Activated T-cell treated with anti-CD3 and anti-CD28 coated beads, Interleukin-2, amount 50 U/mL, for 1 hour (primary cell): ENCODE results near the gene BOLA1.
"Not testable (repeated sequence)": the region's sequence is repeated elsewhere in the genome, so short reads cannot be mapped to it uniquely, and the experiment has no call there.

ENCODE experiments used
- DNase-seq: peaks from one replicate; pipeline ENCODE4 v3.0.0-alpha.2; 2020

Gene BOLA1

GRCh38 chr1:149932474-149932873, 33.1 kb downstream of the BOLA1 start:
- DNase-seq = no peak

- DNase-seq = no peak
These were observed 33.8 kb downstream of the BOLA1 start for GRCh38 chr1:149933208-149933607.

DNA sequence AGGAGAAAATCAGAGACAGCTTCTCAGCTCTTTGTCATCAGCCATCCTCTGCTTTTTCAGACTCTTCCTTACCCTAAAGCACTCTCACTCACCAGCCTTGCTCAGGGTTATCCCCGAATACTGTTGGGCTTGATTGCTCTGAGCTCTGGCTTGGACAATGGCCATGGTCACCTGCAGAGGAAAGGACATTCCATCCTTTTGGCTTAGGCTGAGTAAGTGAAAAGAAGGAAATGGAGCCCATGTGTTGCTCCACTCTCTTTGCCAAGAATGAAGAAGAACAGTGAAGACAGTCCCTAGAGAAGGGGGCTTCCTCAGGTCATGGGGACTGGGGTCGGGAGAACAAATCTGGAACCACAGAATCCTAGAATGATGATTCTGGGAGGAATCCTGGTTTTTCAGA, 35.0 kb downstream of the BOLA1 start:
- DNase-seq = no peak

DNA sequence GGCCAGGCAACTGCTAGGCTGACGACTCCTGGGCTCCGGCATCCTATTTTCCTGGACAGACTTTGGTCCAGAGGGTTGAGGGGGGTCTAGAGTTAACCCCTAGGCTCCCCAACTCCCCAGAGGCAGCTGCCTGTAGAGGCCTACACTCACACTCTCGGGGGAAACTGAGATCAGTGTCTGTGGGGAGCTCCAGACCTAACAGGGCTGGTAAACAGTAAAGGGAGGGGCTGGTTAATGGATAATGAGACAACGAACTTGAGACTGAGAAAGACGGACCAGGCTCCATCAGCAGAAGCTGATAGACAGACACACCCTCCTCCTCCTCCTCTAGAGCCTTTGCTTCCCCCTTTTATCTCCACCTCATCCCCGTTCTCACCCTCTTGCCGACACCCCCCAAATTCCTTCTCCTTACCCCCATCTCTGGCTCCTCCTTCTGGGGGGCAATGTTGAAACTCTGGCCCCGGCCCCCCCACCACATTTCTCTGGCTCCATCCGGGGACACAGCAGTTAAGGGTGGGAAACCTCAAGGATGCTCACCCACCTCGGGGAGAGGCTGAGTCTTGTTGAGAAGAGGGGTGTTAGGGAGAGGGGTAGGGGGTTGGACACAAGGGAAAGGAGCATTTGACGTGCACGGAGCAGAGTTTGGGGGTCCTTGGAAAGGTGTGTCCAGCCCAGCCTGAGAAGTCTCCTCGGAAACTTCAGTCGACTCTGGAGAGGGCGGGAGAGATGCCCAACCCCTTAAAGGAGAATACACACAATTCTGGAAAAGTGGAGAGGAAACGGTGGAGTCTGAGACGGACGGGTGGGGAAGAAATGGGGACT, 37.0 kb downstream of the BOLA1 start, which contains the start of gene MTMR11:
MTMR11 (minus strand) TSS at position 710 of the 822 bp plus-strand sequence; CDS start at position 478, 232 bp downstream.
- no peak for DNase-seq

- DNase-seq = no peak
These were observed 37.8 kb downstream of the BOLA1 start for GRCh38 chr1:149936992-149937705.

DNA sequence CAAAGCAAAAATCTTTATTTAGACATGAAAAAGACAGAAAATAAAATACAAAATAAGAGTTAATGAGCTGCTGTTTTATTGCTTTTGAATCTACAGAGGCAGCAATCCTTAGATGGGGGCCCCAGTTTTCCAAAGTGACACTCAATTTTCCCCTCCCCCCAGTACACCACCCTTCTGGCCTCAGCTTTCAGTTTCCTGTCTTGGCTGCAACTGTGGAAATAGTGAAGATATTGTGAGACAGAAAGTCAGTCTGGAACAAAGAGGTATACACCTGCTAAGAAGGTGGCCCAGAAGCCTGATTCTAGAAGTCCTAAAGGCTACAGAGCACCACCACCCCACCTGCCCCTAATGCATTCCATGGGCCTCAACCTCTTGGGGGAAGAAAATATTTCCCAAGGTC, 38.4 kb downstream of the BOLA1 start:
- no peak for DNase-seq

DNA sequence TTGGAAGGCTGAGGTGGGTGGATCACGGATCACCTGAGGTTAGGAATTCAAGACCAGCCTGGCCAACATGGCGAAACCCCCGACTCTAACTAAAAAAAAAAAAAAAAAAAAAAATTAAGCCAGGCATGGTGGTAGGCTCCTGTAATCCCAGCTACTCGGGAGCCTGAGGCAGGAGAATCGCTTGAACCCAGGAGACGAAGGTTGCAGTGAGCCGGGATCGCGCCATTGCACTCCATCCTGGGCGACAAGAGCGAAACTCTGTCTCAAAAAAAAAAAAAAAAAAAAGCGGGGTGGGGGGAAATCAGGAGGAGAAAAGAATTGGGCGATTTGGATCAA, 39.3 kb downstream of the BOLA1 start:
- DNase-seq = not testable (repeated sequence)

DNA sequence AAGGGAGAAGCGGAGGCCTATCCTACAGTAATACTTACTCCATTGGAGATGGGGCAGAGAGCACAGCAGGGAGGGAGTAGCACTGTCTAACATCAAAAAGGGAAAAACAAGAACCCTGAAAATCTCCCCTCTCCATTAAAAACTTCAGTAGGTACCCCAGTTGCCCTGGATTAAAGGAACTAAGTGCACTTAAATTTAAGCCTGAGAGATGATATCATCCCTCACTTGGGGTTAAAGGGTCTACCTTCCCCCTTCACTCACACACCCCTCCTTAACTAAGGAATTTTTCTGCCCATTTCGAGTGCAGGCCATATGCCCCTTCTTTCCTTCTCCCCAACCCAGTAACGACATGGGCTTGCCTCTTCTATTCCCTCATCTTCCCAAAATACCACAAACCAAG, 41.1 kb downstream of the BOLA1 start:
- no peak for DNase-seq

DNA sequence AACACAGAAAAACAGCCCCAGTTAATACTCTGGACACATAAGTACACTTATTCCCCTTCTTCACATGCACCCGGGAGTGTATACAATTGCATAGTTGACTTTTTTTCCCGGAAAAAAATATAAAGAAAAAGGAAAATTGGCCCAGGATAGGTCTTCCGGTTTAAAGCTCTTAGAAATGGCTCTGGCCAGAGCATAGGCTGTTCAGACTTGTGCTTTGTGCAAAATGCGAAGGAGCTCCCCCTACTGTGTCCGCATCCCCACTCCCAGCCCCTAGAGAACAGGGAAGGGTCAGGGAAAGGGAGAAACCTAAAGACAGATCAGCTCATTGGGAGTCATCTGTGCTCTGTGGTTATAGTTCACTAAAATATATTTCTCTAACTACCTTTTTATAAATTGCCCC, 42.8 kb downstream of the BOLA1 start:
- no peak for DNase-seq

DNA sequence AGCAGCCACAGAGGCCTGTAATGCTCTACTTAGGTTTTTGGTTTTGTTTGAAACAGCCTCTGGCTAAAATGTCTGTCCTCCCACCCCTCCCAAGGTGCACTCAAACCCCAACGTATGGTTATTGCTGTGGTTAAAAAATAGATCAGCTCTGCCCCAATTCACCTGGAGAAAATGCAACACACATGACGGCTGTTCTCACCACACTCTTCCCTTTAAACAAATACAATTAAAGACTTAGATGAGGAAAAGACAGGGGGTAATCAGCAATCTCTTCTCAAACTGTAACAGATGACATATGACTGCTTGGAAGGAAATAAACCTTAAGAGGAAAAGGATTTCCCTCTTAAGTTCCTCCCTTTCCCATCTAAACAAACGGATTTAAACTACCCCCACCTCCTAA, 43.5 kb downstream of the BOLA1 start:
- no peak for DNase-seq

DNA sequence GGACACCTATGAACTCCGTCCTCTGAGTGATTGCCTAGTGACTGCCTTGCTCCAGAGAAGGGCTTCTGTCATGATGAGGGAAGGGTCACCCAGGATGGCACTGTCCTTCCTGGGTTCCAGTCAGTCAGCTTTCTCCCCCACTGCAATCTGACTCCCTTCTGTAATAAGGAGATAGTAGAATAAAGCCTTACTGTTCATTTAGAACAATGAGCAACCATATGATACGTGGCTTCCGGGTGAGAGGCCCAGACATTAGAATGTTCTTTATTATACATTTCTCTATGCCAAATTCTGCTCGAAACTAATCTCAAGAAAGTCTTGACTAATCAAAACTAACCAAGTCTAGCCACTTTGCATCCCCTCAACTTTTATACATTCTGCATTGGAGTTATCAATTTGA, 45.8 kb downstream of the BOLA1 start:
- DNase-seq = no peak

GRCh38 chr1:149949911-149950310, 50.5 kb downstream of the BOLA1 start:
- DNase-seq = no peak
